ENCODE measurements around the gene AFAP1.

DNA sequence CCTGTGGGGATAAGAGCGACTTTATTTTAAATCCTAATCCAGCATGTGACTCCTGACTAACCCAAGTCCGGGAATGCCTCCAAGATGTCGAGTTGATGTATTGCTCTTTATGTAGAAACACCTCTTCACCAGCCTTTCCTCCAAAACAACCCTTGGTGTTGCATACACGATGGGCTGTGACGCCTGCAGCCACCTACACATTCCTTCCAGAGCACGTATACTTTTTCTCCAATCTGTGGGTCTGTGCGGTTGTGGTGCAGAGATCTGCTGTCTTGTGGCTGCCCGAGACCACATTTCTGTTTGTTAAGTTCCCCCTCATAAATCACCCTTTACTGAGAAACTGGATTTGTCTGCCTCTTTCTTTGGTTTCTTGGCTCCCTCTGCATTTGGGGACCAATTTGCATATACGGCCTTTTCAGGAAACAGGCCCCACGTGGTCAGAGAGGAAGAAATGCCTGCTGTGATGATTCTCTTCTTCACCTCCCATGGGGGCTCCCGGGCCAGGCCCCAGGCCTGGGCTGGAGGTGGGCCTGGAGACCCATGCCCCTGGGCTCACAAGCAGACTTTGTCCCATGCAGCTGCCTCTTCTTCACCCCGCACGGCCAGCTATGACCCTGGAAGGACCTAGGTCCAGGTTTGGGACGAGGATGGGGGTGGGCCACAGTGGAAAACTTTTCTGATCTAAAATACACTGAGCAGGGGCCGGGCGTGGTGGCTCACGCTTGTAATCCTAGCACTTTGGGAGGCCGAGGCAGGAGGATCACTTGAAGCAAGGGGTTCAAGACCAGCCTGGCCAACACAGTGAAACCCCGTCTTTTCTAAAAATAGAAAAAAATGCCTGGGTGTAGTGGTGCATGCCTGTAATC, 21.4 kb upstream of the AFAP1 start:
- TF ChIP-seq, protein P1, sequence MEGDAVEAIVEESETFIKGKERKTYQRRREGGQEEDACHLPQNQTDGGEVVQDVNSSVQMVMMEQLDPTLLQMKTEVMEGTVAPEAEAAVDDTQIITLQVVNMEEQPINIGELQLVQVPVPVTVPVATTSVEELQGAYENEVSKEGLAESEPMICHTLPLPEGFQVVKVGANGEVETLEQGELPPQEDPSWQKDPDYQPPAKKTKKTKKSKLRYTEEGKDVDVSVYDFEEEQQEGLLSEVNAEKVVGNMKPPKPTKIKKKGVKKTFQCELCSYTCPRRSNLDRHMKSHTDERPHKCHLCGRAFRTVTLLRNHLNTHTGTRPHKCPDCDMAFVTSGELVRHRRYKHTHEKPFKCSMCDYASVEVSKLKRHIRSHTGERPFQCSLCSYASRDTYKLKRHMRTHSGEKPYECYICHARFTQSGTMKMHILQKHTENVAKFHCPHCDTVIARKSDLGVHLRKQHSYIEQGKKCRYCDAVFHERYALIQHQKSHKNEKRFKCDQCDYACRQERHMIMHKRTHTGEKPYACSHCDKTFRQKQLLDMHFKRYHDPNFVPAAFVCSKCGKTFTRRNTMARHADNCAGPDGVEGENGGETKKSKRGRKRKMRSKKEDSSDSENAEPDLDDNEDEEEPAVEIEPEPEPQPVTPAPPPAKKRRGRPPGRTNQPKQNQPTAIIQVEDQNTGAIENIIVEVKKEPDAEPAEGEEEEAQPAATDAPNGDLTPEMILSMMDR (IDR thresholded peaks at IDR 0.05; ENCODE audit: extremely low read depth in 1 of 2, insufficient read depth in 1 of 2, low read depth in 1 of 2, low read length in 2 of 2): no peak
- no peak for TF ChIP-seq EZH2 (IDR thresholded peaks at IDR 0.05; ENCODE audit: borderline replicate concordance, low read depth, low read length, severe bottlenecking)
- TF ChIP-seq POLR2AphosphoS5 (IDR thresholded peaks at IDR 0.05; ENCODE audit: insufficient read depth, low read depth, low read length): peak; percentile 21
- TF ChIP-seq MYC (IDR thresholded peaks at IDR 0.05; ENCODE audit: low read depth, low read length): no peak
- TF ChIP-seq, protein P2, sequence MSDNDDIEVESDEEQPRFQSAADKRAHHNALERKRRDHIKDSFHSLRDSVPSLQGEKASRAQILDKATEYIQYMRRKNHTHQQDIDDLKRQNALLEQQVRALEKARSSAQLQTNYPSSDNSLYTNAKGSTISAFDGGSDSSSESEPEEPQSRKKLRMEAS (IDR thresholded peaks at IDR 0.05; ENCODE audit: insufficient read depth, insufficient read length): peak; percentile 56
- TF ChIP-seq POLR2A (IDR thresholded peaks at IDR 0.05; ENCODE audit: low read depth, low read length): peak; percentile 38
- TF ChIP-seq JUN (IDR thresholded peaks at IDR 0.05; ENCODE audit: borderline replicate concordance, insufficient read depth, insufficient read length, low read depth): peak; percentile 30
- no peak for TF ChIP-seq GATA2 (IDR thresholded peaks at IDR 0.05; ENCODE audit: insufficient read depth, insufficient read length, low read depth, low read length)
